Measurements from ENCODE around the gene LACTB. TPM values are rescaled to one million over a fixed set of nuclear protein-coding genes. Genes with fewer than 3 reads are reported as not detected.

Gene LACTB
- total and polyA plus RNA-seq, 2 of the 13 experiments (the other 11 are each of a cell fraction or from before 2014, with no cell fraction given), result 14.8 to 23.0 TPM

DNA sequence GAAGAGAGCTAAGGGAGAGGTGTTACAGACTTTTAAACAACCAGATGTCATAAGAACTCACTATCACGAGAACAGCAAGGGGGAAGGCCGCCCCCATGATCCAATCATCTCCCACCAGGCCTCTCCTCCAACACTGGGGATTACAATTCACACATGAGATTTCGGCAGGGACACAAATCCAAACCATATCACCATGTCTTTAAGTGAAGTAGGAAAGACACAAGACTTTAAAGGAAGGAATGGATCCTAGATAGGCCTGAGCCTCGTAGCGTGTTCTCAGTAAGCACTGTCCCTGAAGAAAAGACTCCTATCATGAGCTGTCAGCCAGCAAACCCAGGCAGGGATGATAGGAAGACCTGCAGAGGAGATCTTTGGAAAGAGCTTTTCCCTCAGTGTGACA, 50.7 kb downstream of the LACTB start (continued):
- TF ChIP-seq, protein P1, sequence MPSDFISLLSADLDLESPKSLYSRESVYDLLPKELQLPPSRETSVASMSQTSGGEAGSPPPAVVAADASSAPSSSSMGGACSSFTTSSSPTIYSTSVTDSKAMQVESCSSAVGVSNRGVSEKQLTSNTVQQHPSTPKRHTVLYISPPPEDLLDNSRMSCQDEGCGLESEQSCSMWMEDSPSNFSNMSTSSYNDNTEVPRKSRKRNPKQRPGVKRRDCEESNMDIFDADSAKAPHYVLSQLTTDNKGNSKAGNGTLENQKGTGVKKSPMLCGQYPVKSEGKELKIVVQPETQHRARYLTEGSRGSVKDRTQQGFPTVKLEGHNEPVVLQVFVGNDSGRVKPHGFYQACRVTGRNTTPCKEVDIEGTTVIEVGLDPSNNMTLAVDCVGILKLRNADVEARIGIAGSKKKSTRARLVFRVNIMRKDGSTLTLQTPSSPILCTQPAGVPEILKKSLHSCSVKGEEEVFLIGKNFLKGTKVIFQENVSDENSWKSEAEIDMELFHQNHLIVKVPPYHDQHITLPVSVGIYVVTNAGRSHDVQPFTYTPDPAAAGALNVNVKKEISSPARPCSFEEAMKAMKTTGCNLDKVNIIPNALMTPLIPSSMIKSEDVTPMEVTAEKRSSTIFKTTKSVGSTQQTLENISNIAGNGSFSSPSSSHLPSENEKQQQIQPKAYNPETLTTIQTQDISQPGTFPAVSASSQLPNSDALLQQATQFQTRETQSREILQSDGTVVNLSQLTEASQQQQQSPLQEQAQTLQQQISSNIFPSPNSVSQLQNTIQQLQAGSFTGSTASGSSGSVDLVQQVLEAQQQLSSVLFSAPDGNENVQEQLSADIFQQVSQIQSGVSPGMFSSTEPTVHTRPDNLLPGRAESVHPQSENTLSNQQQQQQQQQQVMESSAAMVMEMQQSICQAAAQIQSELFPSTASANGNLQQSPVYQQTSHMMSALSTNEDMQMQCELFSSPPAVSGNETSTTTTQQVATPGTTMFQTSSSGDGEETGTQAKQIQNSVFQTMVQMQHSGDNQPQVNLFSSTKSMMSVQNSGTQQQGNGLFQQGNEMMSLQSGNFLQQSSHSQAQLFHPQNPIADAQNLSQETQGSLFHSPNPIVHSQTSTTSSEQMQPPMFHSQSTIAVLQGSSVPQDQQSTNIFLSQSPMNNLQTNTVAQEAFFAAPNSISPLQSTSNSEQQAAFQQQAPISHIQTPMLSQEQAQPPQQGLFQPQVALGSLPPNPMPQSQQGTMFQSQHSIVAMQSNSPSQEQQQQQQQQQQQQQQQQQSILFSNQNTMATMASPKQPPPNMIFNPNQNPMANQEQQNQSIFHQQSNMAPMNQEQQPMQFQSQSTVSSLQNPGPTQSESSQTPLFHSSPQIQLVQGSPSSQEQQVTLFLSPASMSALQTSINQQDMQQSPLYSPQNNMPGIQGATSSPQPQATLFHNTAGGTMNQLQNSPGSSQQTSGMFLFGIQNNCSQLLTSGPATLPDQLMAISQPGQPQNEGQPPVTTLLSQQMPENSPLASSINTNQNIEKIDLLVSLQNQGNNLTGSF (CRISPR knock-in tag; IDR thresholded peaks at IDR 0.05), result no peak
- TF ChIP-seq ZNF34 (CRISPR knock-in tag; IDR thresholded peaks at IDR 0.05; ENCODE audit: borderline replicate concordance) (no peak), NR1H2 (CRISPR knock-in tag; IDR thresholded peaks at IDR 0.05; ENCODE audit: borderline replicate concordance, low read depth) (no peak)
- TF ChIP-seq, protein P2, sequence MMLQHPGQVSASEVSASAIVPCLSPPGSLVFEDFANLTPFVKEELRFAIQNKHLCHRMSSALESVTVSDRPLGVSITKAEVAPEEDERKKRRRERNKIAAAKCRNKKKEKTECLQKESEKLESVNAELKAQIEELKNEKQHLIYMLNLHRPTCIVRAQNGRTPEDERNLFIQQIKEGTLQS (CRISPR knock-in tag; IDR thresholded peaks at IDR 0.05), result no peak

GRCh38 chr15:63172851-63173451, 51.3 kb downstream of the LACTB start:
- Histone ChIP-seq H3K27me3 (ENCODE audit: control insufficient read depth in 1 of 2, insufficient read depth in 2 of 2, low read length in 2 of 2) (peaks cover 0 to 6% of the 10 kb centered on the region in 2 experiments; a peak in 2 of 5 replicates), H3K4me3 (replicated peaks in 1 of 3; ENCODE audit: insufficient read depth in 1 of 3, low read depth in 2 of 3, low read length in 3 of 3) (no peak overlapping the region), H3K9ac (ENCODE audit: insufficient read depth, low read depth, low read length) (no peak overlapping the region), H3K9me3 (ENCODE audit: low read length) (no peaks in the 10 kb centered on the region), H3K4me1 (ENCODE audit: insufficient read depth, low read length) (peaks cover 4% of the 10 kb centered on the region; the same call in 1 of the 2 replicates), H3K27ac (ENCODE audit: extremely low read length, insufficient read depth, low read length) (no peak overlapping the region), H4K20me1 (ENCODE audit: insufficient read depth, low read length) (no peaks in the 10 kb centered on the region), H3K36me3 (replicated peaks in 1 of 2; ENCODE audit: control insufficient read depth in 1 of 2, insufficient read depth in 2 of 2, low read length in 2 of 2) (no peaks in the 10 kb centered on the region), H3K79me2 (ENCODE audit: insufficient read depth, low read length) (no peaks in the 10 kb centered on the region), H3K4me2 (ENCODE audit: low read depth, low read length) (peak overlapping the region; percentile 23; the same call in 1 of the 2 replicates), H2AFZ (ENCODE audit: low read length) (no peak overlapping the region)
- no TSS peak for BruUV-seq (replicated peaks)
- DNase-seq (ENCODE audit: low spot score) (no peak), ATAC-seq (peak; percentile 63), FAIRE-seq (no peak)
- ChIA-PET POLR2A (no interaction called here), CTCF (ENCODE audit: low intra/inter-chr PET ratio, low total read pairs) (no interaction called here)
- WGBS (ENCODE audit: low lambda C conversion rate), result 35% methylated on average over 3 of the region's 3 CpGs
- TF ChIP-seq, protein P3, sequence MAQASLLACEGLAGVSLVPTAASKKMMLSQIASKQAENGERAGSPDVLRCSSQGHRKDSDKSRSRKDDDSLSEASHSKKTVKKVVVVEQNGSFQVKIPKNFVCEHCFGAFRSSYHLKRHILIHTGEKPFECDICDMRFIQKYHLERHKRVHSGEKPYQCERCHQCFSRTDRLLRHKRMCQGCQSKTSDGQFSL (CRISPR knock-in tag; IDR thresholded peaks at IDR 0.05), result peak; percentile 70; the same call in 1 of the 2 replicates
- TF ChIP-seq NFRKB (IDR thresholded peaks at IDR 0.05), result no peak
- no peak for TF ChIP-seq AKNA (CRISPR knock-in tag; IDR thresholded peaks at IDR 0.05; ENCODE audit: borderline replicate concordance)
- TF ChIP-seq SMAD9 (CRISPR knock-in tag; IDR thresholded peaks at IDR 0.05), result no peak
- no peak for TF ChIP-seq ETV6 (CRISPR knock-in tag; conservative IDR thresholded peaks at IDR 0.05)
- TF ChIP-seq, protein P4, sequence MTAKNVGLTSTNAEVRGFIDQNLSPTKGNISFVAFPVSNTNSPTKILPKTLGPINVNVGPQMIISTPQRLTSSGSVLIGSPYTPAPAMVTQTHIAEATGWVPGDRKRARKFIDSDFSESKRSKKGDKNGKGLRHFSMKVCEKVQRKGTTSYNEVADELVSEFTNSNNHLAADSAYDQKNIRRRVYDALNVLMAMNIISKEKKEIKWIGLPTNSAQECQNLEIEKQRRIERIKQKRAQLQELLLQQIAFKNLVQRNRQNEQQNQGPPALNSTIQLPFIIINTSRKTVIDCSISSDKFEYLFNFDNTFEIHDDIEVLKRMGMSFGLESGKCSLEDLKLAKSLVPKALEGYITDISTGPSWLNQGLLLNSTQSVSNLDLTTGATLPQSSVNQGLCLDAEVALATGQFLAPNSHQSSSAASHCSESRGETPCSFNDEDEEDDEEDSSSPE (CRISPR knock-in tag; IDR thresholded peaks at IDR 0.05), result no peak
- intact Hi-C loops (cut with micrococcal nuclease; ENCODE audit: unreplicated experiment), result no loop called here
- in situ Hi-C loops (cut with HindIII; ENCODE audit: extremely low pct_ligation_motif_present, low pct_unique_long_range_greater_than_20kb), result loop anchor here (25.0 kb wide), 1 partner anchor 239 kb away; no protein-coding TSS in a partner anchor

Data from HepG2 (cell line).